Stomach (tissue), 4 donors: ENCODE measurements around the gene TANC1.

Experiments used
- EP300 ChIP-seq: sonication (generic); formaldehyde crosslinking; IDR thresholded peaks from one replicate; pipeline ENCODE4 v1.6.1; 2017; ENCODE audit warnings: antibody characterized with exemption
- POLR2A ChIP-seq, 4 donors: fragments of 450-650 bp; IDR thresholded peaks; one replicate each; pipeline ENCODE4 v1.6.1; 2016; ENCODE audit warnings: antibody characterized with exemption in 4 of 4, control low read depth in 2 of 4, mild to moderate bottlenecking in 1 of 4, moderate library complexity in 1 of 4
- POLR2AphosphoS5 ChIP-seq, 3 donors: sonication (generic); formaldehyde crosslinking; IDR thresholded peaks; one replicate each; pipeline ENCODE4 v1.6.1; 2016; ENCODE audit warnings: antibody characterized with exemption in 3 of 3
- TF ChIP-seq, protein P1 (sequence below), 7 experiments: fragments of 450-650 bp in 4 of 7; fragments of 200-600 bp in 3 of 7; sonication (generic) in 3 of 7; IDR thresholded peaks; one replicate each; pipeline ENCODE4 v1.5.1; 2016 to 2019; ENCODE audit warnings: antibody characterized with exemption in 7 of 7, control low read depth in 2 of 7, mild to moderate bottlenecking in 1 of 7

- TF ChIP-seq, protein P1, sequence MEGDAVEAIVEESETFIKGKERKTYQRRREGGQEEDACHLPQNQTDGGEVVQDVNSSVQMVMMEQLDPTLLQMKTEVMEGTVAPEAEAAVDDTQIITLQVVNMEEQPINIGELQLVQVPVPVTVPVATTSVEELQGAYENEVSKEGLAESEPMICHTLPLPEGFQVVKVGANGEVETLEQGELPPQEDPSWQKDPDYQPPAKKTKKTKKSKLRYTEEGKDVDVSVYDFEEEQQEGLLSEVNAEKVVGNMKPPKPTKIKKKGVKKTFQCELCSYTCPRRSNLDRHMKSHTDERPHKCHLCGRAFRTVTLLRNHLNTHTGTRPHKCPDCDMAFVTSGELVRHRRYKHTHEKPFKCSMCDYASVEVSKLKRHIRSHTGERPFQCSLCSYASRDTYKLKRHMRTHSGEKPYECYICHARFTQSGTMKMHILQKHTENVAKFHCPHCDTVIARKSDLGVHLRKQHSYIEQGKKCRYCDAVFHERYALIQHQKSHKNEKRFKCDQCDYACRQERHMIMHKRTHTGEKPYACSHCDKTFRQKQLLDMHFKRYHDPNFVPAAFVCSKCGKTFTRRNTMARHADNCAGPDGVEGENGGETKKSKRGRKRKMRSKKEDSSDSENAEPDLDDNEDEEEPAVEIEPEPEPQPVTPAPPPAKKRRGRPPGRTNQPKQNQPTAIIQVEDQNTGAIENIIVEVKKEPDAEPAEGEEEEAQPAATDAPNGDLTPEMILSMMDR (IDR thresholded peaks at IDR 0.05) = no peak
- TF ChIP-seq EP300 = no peak
- TF ChIP-seq POLR2A (IDR thresholded peaks at IDR 0.05) = no peak
- no peak for TF ChIP-seq POLR2AphosphoS5 (IDR thresholded peaks at IDR 0.05)
These were observed 53.6 kb downstream of the TANC1 start for GRCh38 chr2:159022019-159022418.
